Neuronal stem cell (in vitro differentiated cells): ENCODE measurements around the gene KLRC3.
A peak's percentile ranks its signal among the peaks of the same experiment; 100 is the strongest.
"Not testable (repeated sequence)": the region's sequence is repeated elsewhere in the genome, so short reads cannot be mapped to it uniquely, and the experiment has no call there.

Source experiments
- DNase-seq: peaks from one replicate; pipeline ENCODE4 v3.0.0-alpha.2; 2013; ENCODE audit warnings: low spot score
- H2AFZ ChIP-seq: one replicate; pipeline ENCODE4 v1.6.1; 2013; ENCODE audit warnings: mild to moderate bottlenecking, low read length, inconsistent platforms
- H2AK5ac ChIP-seq: 2 replicates; pipeline ENCODE4 v1.6.1; 2013; ENCODE audit warnings: low read depth, mild to moderate bottlenecking, inconsistent platforms, low read length, moderate library complexity, mixed read lengths
- H2BK120ac ChIP-seq: 2 replicates; pipeline ENCODE4 v1.6.1; 2013; ENCODE audit warnings: low read depth, mild to moderate bottlenecking, inconsistent platforms, low read length, moderate library complexity, mixed read lengths
- H2BK12ac ChIP-seq: one replicate; pipeline ENCODE4 v1.6.1; 2013; ENCODE audit warnings: low read length, inconsistent platforms
- H2BK15ac ChIP-seq: 2 replicates; pipeline ENCODE4 v1.6.1; 2013; ENCODE audit warnings: mild to moderate bottlenecking, low read length, inconsistent platforms, mixed read lengths
- H2BK5ac ChIP-seq: one replicate; pipeline ENCODE4 v1.6.1; 2013; ENCODE audit warnings: inconsistent platforms, mild to moderate bottlenecking, low read length, moderate library complexity
- H3K14ac ChIP-seq: one replicate; pipeline ENCODE4 v1.6.1; 2013; ENCODE audit warnings: low read length, inconsistent platforms
- H3K18ac ChIP-seq: 2 replicates; pipeline ENCODE4 v1.6.1; 2013; ENCODE audit warnings: low read length, inconsistent platforms
- H3K23ac ChIP-seq: 2 replicates; pipeline ENCODE4 v1.6.1; 2013; ENCODE audit warnings: low read depth, mild to moderate bottlenecking, mixed read lengths, low read length, inconsistent platforms; ENCODE audit not compliant: poor library complexity
- H3K27ac ChIP-seq: replicated peaks from 3 replicates; pipeline ENCODE4 v1.5.1; 2013; ENCODE audit warnings: low read length, inconsistent platforms
- H3K27me3 ChIP-seq, 3 experiments: 2 replicates each; pipeline ENCODE4 v1.6.1; 2013; ENCODE audit warnings: low read length in 3 of 3, mild to moderate bottlenecking in 2 of 3, inconsistent platforms in 1 of 3, low read depth in 1 of 3, mixed read lengths in 1 of 3, moderate library complexity in 1 of 3; ENCODE audit not compliant: control insufficient read depth in 3 of 3, insufficient read depth in 3 of 3
- H3K36me3 ChIP-seq, 2 donors: replicated peaks in 1 of 2; 2 replicates each; pipeline ENCODE4 v1.6.1; 2013; ENCODE audit warnings: low read length in 2 of 2; ENCODE audit not compliant: control insufficient read depth in 2 of 2, insufficient read depth in 2 of 2
- H3K4ac ChIP-seq: 2 replicates; pipeline ENCODE4 v1.6.1; 2013; ENCODE audit warnings: inconsistent platforms, mild to moderate bottlenecking, low read length, moderate library complexity
- H3K4me1 ChIP-seq, 2 donors: 1 replicate in 1 of 2; 2 replicates in 1 of 2; pipeline ENCODE4 v1.6.1; 2013; ENCODE audit warnings: low read length in 2 of 2, low read depth in 1 of 2; ENCODE audit not compliant: control insufficient read depth in 2 of 2, insufficient read depth in 1 of 2
- H3K4me2 ChIP-seq: one replicate; pipeline ENCODE4 v1.6.1; 2013; ENCODE audit warnings: mild to moderate bottlenecking, low read length, inconsistent platforms; ENCODE audit not compliant: insufficient read depth, poor library complexity, severe bottlenecking
- H3K4me3 ChIP-seq, 2 donors: 2 replicates each; pipeline ENCODE4 v1.5.1; 2013; ENCODE audit warnings: low read length in 2 of 2, mild to moderate bottlenecking in 2 of 2, inconsistent platforms in 1 of 2, moderate library complexity in 1 of 2
- H3K79me1 ChIP-seq: one replicate; pipeline ENCODE4 v1.6.1; 2013; ENCODE audit warnings: low read depth, mild to moderate bottlenecking, inconsistent platforms, low read length, moderate library complexity
- H3K9ac ChIP-seq: one replicate; pipeline ENCODE4 v1.6.1; 2013; ENCODE audit warnings: mild to moderate bottlenecking, low read depth, low read length, inconsistent platforms; ENCODE audit not compliant: poor library complexity
- H3K9me3 ChIP-seq, 2 donors: replicated peaks in 1 of 2; 2 replicates each; pipeline versions ENCODE3 to v1.6.1; 2013; ENCODE audit warnings: low read length in 2 of 2, mild to moderate bottlenecking in 2 of 2, inconsistent platforms in 1 of 2, low read depth in 1 of 2, mixed read lengths in 1 of 2, moderate library complexity in 1 of 2; ENCODE audit not compliant: control insufficient read depth in 2 of 2, insufficient read depth in 1 of 2
- H4K8ac ChIP-seq: one replicate; pipeline ENCODE4 v1.6.1; 2013; ENCODE audit warnings: low read depth, mild to moderate bottlenecking, inconsistent platforms, low read length, moderate library complexity
- H4K91ac ChIP-seq: one replicate; pipeline ENCODE4 v1.6.1; 2013; ENCODE audit warnings: low read length, low read depth, mild to moderate bottlenecking, inconsistent platforms; ENCODE audit not compliant: poor library complexity
- WGBS, 2 donors: extraction: QIAGEN DNeasy Blood & Tissue Kit; methylation state at CpG; one replicate each; pipeline ENCODE4 v1.1.7; 2013; ENCODE audit warnings: missing lambda C conversion rate in 2 of 2, mixed read lengths in 1 of 2; ENCODE audit not compliant: insufficient read length in 2 of 2, insufficient replicate concordance in 1 of 2; ENCODE audit errors: extremely low coverage in 2 of 2; 5-methylcytosine and 5-hydroxymethylcytosine counted together

The KLRC3 gene

DNA sequence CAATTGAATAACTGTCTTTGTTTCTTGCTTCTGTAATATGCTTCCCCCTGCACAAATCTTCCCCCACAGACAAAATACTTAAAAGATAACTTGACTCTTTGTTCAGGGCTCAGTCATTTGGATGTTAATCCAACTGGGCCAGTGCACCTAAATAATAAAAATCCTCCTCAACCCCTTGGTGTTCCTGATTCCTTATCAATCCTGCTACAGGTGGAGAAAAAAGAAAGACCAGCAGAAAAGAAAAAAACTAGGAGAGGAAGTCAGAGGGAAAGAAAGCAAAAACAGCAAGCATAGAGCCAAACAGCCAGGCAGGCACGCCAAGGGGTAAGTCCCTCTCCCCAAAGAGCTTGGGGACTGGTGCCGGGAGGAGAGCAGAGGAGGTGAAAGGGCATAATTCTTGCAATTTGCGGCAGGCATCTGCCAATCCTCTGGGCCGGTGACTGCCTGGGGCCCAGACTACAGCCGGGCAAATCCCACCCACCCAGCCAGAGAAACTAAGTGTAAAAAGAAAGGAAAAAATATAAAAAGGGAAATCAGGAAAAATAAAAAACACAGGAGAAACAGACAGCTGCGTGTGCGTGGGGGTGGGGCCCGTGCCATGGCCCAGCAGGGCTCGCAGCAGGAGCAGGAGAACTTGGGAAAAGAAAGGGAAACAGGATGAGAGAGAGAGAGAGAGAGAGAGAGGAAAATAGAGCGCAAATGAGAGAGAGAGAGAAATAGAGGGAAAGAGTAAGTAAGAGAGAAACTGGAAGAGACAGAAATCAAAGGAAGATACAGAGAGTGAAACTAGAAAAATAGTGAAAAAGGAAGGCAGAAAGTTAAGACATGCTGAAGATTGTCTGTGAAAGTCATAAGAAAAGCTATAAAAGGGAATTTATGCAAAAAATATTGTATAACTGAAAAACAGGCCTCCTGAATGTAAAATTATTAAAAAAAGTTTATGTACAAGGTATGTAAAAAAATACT lies 51.9 kb downstream of the KLRC3 start:
- Histone ChIP-seq H3K36me3 (no peaks in the 10 kb centered on the region), H3K9me3 (no peaks in the 10 kb centered on the region), H3K9ac (no peak overlapping the region), H4K8ac (no peak overlapping the region), H3K4me1 (peaks cover 7 to 23% of the 10 kb centered on the region in 2 donors), H2BK12ac (no peak overlapping the region), H3K18ac (no peak overlapping the region), H2AFZ (peak overlapping the region; percentile 13), H2BK15ac (no peak overlapping the region), H3K79me1 (no peaks in the 10 kb centered on the region), H3K4me2 (no peak overlapping the region), H2BK5ac (no peak overlapping the region), H3K23ac (no peak overlapping the region), H4K91ac (no peak overlapping the region), H3K4ac (no peak overlapping the region), H3K4me3 (no peak overlapping the region), H2AK5ac (no peak overlapping the region), H3K27me3 (no peaks in the 10 kb centered on the region), H3K14ac (no peak overlapping the region), H2BK120ac (no peak overlapping the region), H3K27ac (no peak overlapping the region)
- DNase-seq = no peak
- WGBS, 2 donors = 100% methylated on average over 1 of the region's 10 CpGs; no CpG with 5 or more reads in 1 of the 2 donors

DNA sequence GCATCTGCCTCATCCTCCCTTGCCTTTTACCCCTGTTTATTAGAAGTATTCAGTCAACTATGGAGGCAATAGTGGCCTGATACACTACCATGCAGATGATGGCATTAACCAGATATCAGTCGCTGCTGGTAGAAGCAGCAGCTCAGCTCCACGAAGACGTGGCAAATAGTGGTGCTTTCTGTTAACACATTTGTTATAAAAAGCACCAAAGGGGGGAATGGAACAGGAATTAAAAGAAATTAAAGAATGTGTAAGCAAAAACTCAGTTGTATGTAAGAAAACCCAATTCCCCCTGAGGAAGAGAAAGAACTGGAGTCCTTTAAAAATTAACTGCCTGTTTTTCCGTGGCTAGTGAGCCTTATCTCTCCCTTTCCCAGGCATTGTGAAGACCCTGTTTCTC lies 52.7 kb downstream of the KLRC3 start:
- not testable (repeated sequence) for H3K23ac ChIP-seq, H3K36me3 ChIP-seq, H2BK5ac ChIP-seq

DNA sequence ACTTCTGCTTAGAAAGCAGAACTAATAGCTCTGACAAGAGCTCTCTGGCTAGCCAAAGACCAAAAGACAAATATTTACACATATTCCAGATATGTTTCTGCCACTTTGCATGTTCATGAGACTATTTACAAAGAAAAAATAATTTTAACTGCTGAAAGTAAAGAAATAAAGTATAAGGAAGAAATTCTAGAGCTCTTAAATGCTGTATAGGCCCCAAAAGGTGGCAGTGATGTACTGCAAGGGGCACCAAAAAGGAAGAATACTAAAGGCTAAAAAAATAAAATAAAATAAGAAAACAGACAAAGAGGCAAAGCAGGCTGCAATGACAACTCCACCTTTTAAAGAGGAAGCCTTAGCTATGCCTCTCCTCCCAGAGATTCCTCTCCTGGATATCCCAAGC lies 53.5 kb downstream of the KLRC3 start:
- Histone ChIP-seq H3K27me3 (no peaks in the 10 kb centered on the region), H3K23ac (no peak overlapping the region), H3K4ac (no peak overlapping the region), H4K91ac (no peak overlapping the region), H3K4me1 (peaks cover 7 to 26% of the 10 kb centered on the region in 2 donors), H3K9ac (no peak overlapping the region), H3K9me3 (peaks cover 0 to under 1% of the 10 kb centered on the region in 2 donors), H3K18ac (no peak overlapping the region), H4K8ac (no peak overlapping the region), H3K36me3 (no peaks in the 10 kb centered on the region), H3K79me1 (no peaks in the 10 kb centered on the region), H2BK120ac (no peak overlapping the region), H2BK15ac (no peak overlapping the region), H3K4me3 (no peak overlapping the region), H3K27ac (no peak overlapping the region), H2BK5ac (no peak overlapping the region), H2BK12ac (no peak overlapping the region), H3K4me2 (no peak overlapping the region), H3K14ac (no peak overlapping the region), H2AFZ (peak overlapping the region; percentile 94), H2AK5ac (no peak overlapping the region)
- DNase-seq = no peak

More for the DNA sequence above, 52.7 kb downstream of the KLRC3 start:
- H3K79me1 ChIP-seq, H2BK120ac ChIP-seq, H4K8ac ChIP-seq, H3K4ac ChIP-seq, H4K91ac ChIP-seq, H3K4me3 ChIP-seq, H3K9me3 ChIP-seq, H3K27me3 ChIP-seq, H2BK12ac ChIP-seq, H3K14ac ChIP-seq, H2BK15ac ChIP-seq, DNase-seq, H3K4me2 ChIP-seq, H2AK5ac ChIP-seq, H3K27ac ChIP-seq, H3K18ac ChIP-seq, H2AFZ ChIP-seq, H3K9ac ChIP-seq: not testable (repeated sequence)
- no CpG with 5 or more reads among the region's 4 CpGs for WGBS, 2 donors
- H3K4me1 ChIP-seq = peaks cover 7 to 27% of the 10 kb centered on the region in 2 donors

DNA sequence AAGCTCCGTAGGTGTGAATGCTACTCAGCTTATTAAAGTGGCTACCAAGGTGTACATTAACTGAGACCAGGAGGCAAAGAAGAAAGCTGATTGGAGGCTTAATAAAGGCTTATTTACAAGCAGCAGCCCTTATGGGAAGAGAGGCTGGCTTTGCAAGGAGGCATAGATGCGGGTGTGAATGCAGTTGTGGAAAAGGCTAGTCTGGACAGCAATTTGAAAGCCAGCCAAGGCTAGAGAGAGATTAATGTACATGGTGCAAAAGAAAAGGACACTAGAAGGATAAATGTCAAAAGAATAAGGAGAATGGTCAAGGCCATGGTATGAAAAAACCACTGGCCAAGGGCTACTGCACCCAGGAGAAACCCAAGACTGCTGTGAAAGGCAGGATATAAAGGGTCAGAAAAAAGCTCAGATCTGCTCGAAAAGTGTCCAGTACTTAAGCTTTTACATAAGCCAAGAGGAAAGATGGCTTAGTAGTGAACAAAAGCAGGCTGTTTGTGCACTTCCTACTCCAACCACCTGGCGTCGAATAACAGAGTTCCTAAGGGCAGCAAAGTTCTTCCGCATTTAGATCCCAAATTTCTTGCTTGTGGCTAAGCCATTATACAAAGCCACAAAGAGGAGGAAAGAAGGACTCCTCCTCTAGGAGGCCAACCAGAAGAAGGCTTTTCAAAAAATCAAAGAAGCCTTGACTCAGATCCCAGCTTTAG lies 54.5 kb downstream of the KLRC3 start:
- DNase-seq = no peak

More for the DNA sequence above, 54.5 kb downstream of the KLRC3 start:
- H3K4me2 ChIP-seq = peak overlapping the region; percentile 73
- peaks cover 7 to 26% of the 10 kb centered on the region in 2 donors for H3K4me1 ChIP-seq
- peaks cover 0 to 4% of the 10 kb centered on the region in 2 donors for H3K9me3 ChIP-seq
- H3K18ac ChIP-seq = no peak overlapping the region
- peak overlapping the region; percentile 94 for H2AFZ ChIP-seq
- peak overlapping the region in 1 of 2 donors; percentile 70 for H3K4me3 ChIP-seq
- H2BK12ac ChIP-seq = no peak overlapping the region
- H3K4ac ChIP-seq = no peak overlapping the region
- no peak overlapping the region for H2BK5ac ChIP-seq
- WGBS, 2 donors = no CpG with 5 or more reads among the region's 6 CpGs
- no peaks in the 10 kb centered on the region for H3K36me3 ChIP-seq
- H2BK120ac ChIP-seq = no peak overlapping the region
- H3K14ac ChIP-seq = no peak overlapping the region
- no peak overlapping the region for H3K27ac ChIP-seq
- H2BK15ac ChIP-seq = no peak overlapping the region
- H3K79me1 ChIP-seq = no peaks in the 10 kb centered on the region
- no peak overlapping the region for H4K8ac ChIP-seq
- no peak overlapping the region for H3K9ac ChIP-seq
- H3K27me3 ChIP-seq = no peaks in the 10 kb centered on the region
- H3K23ac ChIP-seq = no peak overlapping the region
- H4K91ac ChIP-seq = no peak overlapping the region
- no peak overlapping the region for H2AK5ac ChIP-seq
